Kidney glomerular epithelial cell (primary cell): ENCODE measurements around the gene PMEL.
"Not testable (repeated sequence)": the region's sequence is repeated elsewhere in the genome, so short reads cannot be mapped to it uniquely, and the experiment has no call there.

Experiments used
- DNase-seq: peaks from one replicate; lab custom pipeline; 2025; lab: John Stamatoyannopoulos, UW

The PMEL gene

DNA sequence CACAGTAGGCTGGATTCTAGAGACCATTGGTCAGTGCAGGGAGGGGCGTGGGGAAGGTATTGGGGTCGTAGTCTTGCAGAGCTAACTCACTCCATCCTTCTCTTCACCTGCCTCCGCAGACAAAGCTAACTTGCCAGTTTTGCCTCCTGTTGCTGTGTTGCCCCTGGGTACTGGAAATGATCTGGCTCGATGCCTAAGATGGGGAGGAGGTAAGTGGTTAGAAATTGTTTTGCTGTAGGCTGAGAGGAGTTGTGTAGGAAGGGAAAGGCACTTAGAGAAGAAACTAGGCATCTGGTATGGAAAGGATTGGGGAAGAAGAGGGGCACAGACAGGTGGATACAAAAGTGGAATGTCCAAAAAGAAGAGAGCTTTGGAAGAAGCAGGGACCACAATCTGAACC lies 23.8 kb downstream of the PMEL start:
- DNase-seq: no peak

DNA sequence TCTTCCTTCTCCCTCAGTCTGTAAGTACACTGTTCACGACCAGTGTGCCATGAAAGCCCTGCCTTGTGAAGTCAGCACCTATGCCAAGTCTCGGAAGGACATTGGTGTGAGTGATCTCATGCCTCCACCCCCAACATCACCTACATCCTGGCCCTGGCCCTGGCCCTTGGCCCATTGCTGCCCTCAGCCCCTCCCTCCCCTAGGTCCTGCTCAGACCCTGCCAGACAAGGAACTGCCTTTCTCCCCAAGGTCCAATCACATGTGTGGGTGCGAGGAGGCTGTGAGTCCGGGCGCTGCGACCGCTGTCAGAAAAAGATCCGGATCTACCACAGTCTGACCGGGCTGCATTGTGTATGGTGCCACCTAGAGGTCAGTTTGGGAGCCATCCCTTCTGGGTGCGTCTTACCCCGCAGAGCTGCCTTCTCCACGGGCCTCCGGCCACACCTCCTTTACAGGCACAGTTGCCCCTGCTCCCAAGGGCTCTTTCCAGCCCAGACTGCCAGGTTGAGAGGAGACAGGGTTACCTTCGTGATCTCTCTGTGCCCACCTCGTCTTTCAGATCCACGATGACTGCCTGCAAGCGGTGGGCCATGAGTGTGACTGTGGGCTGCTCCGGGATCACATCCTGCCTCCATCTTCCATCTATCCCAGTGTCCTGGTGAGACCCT lies 25.6 kb downstream of the PMEL start:
- DNase-seq: peak; percentile 69

DNA sequence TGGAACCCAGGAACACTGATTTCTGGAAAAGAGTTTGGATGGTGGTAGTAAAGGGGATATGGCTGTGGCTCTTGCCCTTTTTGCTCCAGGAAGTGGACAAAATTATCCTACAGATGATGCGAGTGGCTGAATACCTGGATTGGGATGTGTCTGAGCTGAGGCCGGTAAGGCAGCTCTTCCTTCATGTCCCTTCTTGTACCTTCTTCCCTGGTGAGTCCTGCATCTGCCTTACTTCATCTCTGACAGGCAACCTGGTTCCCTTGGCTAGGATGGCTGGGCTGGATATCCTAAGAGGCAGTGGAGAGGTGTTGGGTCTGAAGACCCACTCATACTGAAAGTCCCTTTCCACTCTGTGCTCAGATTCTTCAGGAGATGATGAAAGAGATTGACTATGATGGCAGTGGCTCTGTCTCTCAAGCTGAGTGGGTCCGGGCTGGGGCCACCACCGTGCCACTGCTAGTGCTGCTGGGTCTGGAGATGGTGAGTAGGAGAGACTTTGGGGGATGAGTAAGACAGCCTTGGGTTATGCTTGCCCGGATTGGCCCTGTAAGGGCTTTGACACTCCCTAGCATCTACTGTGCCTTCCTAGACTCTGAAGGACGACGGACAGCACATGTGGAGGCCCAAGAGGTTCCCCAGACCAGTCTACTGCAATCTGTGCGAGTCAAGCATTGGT lies 26.9 kb downstream of the PMEL start:
- DNase-seq: no peak

DNA sequence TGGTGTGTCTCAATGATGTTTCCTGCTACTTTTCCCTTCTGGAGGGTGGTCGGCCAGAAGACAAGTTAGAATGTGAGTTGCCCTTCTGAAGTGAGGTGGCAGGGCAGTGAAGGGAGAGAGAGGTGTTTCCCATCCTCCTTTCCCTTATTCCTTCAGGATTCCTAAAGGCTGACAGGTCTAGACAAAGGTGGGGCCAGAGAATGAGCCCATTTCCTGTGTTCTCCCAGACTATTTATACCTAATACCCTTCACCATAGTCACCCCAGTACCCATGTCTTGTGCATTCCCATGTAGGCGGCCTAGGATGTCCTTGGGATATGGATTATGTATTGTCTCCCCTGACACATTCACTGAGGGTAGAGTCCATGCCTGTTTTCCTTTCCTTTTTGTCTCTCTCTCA lies 27.9 kb downstream of the PMEL start:
- no peak for DNase-seq

DNA sequence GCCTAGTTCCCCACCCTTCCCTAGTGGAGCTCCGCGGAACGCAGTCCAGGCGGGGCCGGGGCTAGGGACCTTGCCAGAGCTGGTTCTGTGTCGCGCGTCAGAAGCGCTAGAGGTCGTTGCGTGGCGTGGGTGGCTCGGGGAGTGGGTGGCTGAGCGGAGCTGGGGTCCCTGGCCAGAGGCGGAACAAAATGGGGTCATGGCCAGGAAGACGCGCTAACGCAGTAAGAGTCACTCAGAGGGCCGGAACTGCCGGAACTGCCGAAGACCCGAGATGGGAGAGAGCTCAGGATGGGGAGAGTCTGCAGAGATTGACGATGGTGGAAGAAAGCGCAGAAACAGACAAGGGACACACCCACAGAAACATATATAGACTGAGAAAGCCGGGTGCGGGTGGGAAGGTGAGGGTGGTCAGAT lies 30.1 kb downstream of the PMEL start:
- DNase-seq: no peak

DNA sequence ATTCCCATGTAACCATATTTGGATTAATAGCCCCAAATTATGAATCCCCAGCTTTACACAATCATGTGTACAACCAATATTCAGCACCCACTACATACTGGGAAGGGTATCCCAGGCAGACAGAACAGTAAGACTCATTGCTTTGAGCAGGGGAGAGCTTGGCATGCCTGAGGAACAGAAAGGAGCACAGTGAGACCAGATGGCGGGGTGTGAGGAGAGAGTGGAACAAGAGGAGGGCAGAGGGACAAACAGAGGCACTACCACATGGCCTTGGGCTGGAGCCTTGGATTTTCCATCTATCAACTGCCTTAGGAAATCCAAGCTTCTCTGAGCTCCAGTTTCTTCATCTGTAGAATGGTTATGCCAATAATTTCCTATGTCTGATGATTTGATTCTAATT lies 31.1 kb downstream of the PMEL start:
- no peak for DNase-seq

DNA sequence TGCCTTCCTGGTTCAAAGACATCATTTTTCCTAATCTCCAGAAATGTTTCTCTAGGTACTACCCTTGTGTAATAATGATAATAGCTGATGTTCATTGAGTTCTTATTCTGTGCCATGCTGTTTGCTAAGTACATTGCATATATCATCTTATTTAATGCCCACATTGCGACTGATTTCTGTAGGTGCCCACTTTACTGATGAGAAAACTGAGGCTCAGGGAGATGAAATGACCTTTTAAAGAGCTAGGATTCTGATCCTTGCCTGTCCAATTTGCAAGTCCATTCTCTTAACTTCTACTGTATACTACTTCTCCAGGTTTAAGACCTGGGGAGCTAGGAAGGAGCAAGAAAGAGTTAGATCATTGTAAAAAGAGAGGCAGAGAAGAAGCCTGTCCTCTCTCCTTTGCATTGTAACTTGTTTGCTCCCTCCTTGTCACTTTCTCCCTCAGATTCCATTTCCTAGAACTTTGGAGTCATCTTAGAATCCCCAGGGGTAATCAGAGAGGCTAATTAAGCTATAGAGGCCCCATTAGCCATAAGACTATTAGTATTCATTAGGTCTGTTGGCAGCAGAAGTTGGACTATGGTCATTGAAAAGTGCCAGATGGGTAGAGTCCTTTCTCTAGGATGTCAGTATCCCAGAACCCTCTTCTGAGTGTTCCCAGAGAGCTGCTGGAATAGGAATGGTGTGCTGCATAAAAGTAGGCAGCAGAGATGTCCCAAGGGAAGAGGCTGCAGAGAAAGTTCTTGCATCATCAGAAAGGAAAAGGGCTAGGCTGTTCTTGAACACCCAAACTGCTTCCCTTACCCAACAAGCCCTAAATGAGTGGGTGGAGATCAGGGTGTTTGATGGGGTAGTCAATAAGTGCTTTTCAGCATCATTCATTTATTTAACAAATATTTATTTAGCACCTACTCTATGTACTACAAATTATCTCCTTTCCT lies 31.8 kb downstream of the PMEL start:
- DNase-seq: no peak

DNA sequence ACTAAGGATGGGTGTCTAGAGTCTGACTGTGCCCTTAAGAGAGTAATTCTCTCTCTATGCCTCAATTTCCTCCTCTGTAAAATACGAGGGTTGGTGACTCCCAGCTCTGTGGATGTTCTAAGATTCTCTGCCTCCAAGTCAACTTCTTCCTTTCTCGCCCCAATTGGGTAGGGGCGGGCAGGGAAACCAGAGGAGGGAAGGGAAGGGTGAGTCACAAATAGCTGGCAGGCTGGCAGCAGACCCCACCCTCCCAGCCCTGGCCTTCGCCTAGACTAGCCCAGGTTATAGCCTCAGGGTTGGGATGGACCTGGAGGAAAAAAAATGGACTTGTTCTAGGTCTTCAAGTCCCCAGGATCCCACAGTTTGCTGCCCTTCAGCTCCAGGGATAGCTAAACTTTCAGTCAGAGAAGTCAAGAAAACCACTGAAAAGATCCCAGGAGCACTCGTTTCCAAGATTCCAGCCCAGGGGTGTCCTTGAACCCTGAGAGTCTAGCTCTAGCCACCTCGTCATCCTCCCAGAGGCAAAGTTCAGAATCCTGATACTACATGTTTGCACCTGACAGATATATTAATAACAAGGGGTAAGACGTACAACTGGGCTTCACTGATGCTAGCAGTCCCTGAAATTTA lies 32.6 kb downstream of the PMEL start:
- DNase-seq: peak; percentile 8

DNA sequence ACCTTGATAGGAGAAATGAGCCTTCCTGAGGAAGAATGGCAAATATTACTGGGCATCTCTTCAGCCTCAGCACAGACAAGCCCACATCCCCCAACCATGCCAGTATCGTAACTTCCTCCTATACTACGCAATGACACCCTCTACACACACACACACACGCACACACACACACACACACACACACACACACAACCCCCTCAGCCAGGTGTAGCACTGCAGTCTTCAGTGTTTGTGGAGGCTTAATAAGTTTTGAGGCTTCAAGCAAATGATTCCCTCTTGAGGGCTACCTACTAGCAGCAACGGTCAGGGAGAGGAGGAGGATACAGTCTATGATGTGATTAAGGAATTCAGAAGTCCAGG lies 33.3 kb downstream of the PMEL start:
- DNase-seq: no peak

DNA sequence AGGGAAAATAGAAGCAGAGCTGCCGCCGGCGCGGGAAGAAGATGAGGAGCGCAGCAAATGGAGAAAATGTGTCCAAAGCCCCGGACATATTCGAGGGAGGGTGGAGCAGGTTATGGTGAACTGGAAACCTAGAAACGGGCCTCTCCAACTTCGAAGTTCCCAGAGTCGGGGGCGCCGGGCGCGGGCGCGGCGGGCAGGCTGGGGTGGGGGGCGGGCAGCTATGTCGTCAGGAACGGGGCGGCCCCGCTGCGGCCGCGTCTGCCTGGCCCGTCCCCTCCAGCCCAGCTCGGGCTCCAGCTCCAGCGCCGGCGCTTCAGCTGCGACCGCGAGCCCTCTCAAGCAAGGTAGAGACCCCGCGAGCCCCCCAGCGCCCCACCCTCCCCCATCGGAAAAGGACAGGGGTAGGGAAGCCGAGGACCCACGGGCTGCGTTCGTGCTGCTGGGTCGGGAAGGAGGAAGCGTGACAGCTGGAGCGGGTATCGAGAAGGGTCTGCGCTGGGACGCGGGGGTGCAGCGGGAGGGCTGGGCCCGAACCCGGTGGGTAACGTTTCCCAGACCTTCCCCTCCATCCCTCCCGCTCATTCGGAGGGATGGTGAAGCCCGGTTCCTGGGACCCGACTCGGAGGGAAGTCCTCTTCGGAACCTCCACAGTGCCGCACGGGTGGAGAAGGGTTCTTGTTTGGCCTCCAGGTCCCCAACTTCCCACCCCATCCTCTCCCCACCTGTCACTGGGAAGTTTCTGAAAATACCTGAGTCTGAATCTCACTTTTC lies 33.9 kb downstream of the PMEL start:
- DNase-seq: peak; percentile 26

DNA sequence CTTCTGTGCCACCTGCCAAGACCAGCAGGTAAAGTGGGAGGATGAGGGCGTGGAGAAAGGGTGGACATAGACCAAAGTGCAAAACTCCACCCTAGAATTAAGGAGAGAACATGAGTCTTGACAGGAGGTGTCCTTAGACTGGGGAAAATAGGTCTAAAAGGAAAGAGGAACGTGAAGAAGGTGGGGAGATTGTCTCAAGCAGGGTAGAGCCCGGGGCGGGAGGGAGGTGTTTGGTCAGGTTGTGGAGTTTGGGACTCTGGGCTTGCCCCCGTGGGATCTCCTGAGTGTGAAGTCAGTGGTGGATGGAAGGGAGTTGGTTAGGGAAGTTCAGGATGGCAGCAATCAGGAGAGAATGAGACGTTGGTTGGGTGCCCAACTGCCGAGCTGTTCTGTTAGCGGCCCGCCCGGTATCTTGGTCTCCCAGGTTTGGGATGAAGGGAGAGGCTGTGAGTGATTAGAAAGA lies 34.5 kb downstream of the PMEL start:
- no peak for DNase-seq

DNA sequence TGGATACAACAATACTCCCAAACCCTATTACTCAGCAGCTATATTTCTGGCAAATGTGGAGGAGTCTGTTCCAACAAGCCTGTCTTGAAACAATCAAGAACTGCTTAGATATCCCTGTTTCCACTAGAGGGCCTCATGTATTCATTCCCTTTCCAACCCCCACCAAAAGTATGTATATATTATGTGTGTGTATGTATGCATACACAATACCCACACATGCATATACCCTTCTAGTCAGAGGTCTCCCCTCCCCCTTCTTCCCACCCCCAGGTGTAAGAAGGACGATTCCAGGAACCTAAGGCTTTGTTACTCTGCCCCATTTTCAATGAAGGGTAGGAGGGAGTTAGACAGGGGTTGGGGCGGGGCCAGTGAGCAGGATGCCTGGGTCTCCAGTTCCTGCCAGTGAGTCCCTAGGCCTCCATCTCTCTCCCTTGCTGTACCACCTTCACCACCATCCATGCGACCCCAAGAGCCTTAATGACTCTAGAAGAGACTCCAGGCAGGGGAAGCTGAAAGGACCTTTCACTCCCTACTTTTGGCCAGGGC lies 35.0 kb downstream of the PMEL start, which contains the start of gene DGKA:
DGKA (plus strand) TSS at position 392 of the 546 bp plus-strand sequence. CDS start 5,342 bp downstream, outside the sequence.
- DNase-seq: peak; percentile 48

DNA sequence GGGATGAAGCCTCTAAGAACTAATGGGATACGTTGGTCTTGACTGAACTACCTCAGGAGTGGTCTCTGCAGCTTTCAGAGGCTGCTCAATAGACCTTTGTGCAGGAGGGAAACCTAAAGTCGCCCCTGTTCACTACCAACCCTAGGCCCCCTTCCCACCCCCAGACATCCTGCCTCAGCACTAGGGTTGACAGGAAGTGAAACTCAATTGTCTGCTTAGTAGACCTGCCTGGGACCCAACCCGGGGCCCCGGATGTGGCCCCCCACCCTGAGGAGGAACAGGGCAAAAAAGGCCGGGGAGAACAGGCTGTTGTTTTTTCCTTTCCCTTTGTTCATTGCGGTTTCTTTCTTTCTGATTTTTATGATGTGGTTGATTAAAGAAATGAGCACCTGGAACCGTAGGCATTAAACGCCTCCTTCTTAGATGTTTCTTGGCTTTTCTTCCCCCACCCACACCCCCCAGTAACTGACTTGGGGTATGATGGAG lies 36.5 kb downstream of the PMEL start:
- no peak for DNase-seq

DNA sequence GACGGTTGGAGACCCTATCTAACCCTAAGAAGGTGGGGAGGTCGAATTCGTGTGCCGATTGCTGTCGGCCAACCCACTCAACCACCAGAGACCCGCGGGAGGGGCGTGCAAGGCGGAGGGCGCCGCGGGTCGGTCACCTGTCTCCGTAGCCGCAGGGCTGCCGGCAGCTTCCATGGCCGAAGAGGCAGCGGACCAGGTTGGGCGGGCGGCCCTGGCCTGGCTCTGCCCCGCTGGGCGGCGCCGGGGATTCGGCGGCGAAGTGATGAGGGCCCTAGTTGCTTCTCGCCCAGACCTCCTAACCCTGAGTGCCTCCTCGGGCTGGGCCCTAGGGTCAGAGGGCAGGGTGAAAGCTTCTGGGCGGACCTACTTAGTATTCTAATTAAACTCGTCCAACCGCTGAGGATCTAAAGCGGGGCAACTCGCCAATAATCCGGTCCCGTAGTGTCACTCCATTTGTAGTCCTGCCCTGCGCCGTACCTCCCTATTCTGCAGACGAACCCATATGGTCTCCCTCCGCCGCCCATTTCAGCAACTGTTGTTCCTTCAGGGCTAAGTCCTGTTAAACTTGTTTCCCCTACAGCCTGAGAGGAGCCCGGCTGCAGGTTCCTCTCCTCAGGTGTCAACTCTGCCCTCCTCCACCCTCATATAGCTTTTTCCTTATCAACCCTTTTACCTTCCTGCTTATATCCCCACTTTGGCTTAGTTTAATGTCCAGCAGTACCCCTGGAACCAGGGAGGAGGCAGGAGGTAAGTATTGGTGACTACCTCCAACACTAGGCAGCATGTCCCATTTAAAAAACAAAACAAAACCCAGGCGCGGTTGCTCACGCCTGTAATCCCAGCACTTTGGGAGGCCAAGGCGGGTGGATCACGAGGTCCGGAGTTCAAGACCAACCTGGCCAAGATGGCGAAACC lies 38.0 kb downstream of the PMEL start, which contains the start of gene PYM1:
PYM1 (minus strand) TSS at position 307 of the 915 bp plus-strand sequence; CDS start at position 174, 133 bp downstream.
- DNase-seq: peak; percentile 44

DNA sequence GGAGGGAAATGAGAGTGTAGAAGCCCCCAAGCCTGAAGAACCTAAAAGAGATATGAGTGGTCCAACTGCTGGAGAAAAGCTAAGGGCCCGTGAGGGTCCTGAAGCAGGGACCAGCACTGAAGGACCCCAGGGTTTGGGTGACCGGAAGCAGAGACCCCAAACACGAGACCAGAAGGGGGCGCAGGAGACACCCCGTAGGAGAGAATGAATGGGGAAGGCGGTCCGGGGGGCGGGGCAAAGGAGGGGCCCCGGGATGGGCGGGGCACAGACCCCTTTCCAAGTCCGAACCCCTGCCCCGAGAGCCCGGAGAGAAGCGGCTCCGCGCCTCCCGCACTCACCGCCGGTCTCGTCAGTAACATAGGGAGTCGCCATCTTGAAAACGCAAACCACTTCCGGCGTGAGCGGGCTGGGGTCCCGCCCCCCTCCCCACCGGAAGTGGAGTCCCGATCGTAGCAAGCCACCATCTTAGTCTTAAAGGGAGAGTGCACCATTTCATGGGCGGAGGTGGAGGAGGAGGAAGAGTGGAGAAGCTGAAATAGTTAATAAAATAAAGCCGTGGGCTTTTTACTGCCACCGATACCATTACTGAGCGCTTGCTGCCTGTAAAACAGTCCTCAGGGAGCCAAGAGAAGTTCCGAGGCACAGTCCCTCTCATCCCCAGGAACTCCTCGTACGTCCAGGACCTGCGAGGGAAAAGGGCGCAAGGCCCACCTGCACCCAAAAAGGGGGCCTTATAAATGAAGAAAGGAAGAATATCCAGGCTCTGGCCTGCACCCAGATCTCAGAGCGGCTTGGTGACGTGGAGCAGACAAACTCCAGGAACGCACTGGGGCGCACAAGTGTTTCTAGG lies 38.9 kb downstream of the PMEL start:
- DNase-seq: peak; percentile 81

DNA sequence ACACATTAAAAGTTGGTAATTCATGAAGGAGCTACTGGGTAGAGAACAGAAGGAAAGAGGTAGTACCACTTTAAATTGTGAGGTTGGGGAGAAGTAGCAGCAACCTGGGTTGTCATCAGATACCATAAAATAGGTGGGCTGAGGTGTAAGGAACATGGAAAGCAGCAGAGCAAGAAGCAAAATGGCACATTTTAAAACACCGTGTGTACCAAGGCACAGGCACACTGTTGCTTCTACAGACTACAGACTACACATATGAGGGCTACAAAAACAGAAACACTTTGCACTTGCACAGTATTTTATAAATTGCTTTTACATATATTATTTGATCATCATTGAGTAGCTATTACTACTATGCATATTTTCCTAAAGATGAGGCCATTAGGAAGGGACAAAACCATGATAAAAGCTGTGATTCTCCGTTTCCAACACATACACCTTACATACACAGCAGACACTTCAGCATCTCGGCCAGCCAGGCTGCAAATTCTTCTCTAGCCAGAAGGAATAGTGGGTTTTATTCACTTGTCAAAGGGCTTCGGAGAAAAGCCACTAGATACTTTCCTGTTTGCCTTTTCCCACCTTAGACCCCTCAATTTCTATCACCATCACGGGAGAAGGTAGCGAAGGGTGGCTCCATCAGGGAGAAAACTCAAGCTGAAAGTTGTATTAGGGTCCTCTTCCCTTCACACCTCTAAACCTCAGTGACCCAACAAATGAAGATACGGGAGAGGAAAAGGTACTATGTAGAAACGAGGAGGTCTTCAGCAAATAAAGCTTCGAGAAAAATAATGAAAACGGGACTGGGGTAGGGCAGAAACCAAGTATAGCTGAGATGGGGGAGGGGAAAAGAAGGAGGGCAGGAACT lies 39.7 kb downstream of the PMEL start:
- no peak for DNase-seq

DNA sequence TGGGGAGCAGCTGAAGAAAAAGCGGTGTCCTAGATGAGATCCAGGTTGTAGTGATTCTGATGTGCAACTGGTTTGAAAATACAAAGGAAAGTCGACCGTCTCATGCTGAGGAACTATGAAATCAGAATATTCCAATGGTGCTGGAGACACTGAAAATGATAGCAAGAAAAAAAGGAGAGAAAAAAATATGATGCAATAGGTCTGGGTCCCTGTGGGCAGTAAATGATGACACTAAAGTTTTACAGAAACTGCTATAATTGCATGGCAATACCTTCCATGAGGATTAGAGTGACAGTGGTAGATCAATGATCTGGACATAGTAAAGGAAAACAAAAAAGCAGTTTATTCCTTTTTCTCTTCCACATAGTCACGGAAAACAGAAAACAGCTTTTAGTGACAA lies 40.5 kb downstream of the PMEL start:
- no peak for DNase-seq

DNA sequence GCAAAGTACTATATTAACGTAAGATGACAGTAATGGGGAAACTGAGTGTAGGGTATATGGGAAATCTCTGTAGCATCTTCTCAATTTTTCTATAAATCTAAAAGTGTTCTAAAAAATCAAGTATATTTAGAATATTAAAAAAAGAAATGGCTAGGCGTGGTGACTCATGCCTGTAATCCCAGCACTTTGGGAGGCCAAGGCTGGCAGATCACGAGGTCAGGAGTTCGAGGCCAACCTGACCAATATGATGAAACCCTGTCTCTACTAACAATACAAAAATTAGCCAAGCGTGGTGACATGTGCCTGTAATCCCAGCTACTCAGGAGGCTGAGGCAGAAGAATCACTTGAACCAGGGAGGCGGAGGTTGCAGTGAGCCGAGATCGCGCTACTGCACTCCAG lies 42.2 kb downstream of the PMEL start:
- not testable (repeated sequence) for DNase-seq
